Psoas muscle (tissue), 8 donors: ENCODE results near the gene VCAM1. TPM values are rescaled to one million over a fixed set of nuclear protein-coding genes. Genes with fewer than 3 reads are reported as not detected.

Source experiments
- ATAC-seq, 4 donors: fragments of 200-7000 bp; cut with Tn5 transposase; one replicate each; pipeline ENCODE4 v1.9.1; 2020; ENCODE audit warnings: moderate library complexity in 3 of 4, mild to moderate bottlenecking in 2 of 4
- DNase-seq, 2 donors: peaks; one replicate each; pipeline ENCODE4 v3.0.0-alpha.2; 2020
- H3K27ac ChIP-seq: fragments of 200-600 bp; one replicate; pipeline ENCODE4 v1.8.0; 2022
- H3K27me3 ChIP-seq, 3 donors: fragments of 200-600 bp in 1 of 3; one replicate each; pipeline versions ENCODE4 v1.6.1 to v1.8.0; 2013 to 2022; ENCODE audit warnings: low read length in 2 of 3, mild to moderate bottlenecking in 2 of 3, moderate library complexity in 1 of 3; ENCODE audit not compliant: insufficient read depth in 3 of 3
- H3K36me3 ChIP-seq, 2 donors: fragments of 200-600 bp in 1 of 2; one replicate each; pipeline versions ENCODE4 v1.6.1 to v1.8.0; 2013 to 2022; ENCODE audit warnings: low read depth in 1 of 2, mild to moderate bottlenecking in 1 of 2, moderate library complexity in 1 of 2; ENCODE audit not compliant: insufficient read depth in 1 of 2
- H3K4me1 ChIP-seq: fragments of 200-600 bp; one replicate; pipeline ENCODE4 v1.8.0; 2022
- H3K4me3 ChIP-seq: fragments of 200-600 bp; one replicate; pipeline ENCODE4 v1.8.0; 2022; ENCODE audit warnings: mild to moderate bottlenecking
- H3K9me3 ChIP-seq: fragments of 200-600 bp; one replicate; pipeline ENCODE4 v1.8.0; 2022
- WGBS, 3 donors: extraction: QIAGEN DNeasy Blood & Tissue Kit; methylation state at CpG; one replicate each; pipeline versions ENCODE4 v1.1.6 to v1.1.7; 2013; 5-methylcytosine and 5-hydroxymethylcytosine counted together
- intact Hi-C, 2 donors: fragments of 100-400 bp; cut with DNase I; formaldehyde crosslinking; loops; one replicate each; pipeline versions ENCODE4 v1.11.0 to v1.14.2; 2022
- polyA plus RNA-seq, 3 donors: library from polyadenylated mRNA; stranded (reverse); fragments of 200-250 nt; gene quantifications; one replicate each; pipeline ENCODE4 v1.2.3, GENCODE V29; 2013
- total RNA-seq, 4 donors: library from RNA; stranded (reverse); fragmentation: NEBNext Ultra II Directional in 2 of 4; extraction: Animal tissue kit (Norgen Biotek cat#: 25700) in 2 of 4; gene quantifications; one replicate each; pipeline versions ENCODE4 v1.2.1 to v1.2.4, GENCODE V29; 2021 to 2023
- TF ChIP-seq, protein P1 (sequence below): fragments of 200-600 bp; IDR thresholded peaks from one replicate; pipeline ENCODE4 v1.8.0; 2022; ENCODE audit warnings: antibody characterized with exemption
- donor health status: healthy with polysubstance abuse.
- donor health status: DM: no; HTN: no; CAD: no; lungs with moderate emphysema.
- donor health status: Bipolar disorder and iron deficiency.
- donor health status: healthy.
- donor health status: DM: yes; HTN: yes; CAD: no.
- donor health status: DM: no; HTN: no; CAD: no.
- donor health status: DM: no; HTN: no; CAD: no.
- donor health status: DM: yes; HTN: yes; CAD: no.

Gene VCAM1
- total and polyA plus RNA-seq, 7 donors = 0.60 to 8.8 (median 2.1) TPM

DNA sequence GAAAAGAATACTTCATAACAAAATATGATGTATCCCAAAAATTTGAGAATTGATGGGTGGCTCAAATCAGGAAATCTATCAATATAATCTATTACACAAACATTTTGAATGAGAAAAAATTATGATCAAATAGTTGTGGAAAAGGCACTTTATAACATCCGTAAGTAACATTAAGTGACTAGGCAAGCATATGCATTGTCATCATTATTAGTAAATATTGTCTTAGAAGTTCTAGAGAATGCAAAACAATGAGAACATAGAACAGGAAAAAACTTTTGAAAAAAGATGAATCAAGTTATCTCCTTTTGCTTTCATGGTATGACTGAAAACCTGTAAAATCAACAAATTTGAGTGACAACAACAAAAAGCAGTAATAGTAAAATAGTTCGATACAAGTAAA lies 42.9 kb downstream of the VCAM1 start:
- TF ChIP-seq, protein P1, sequence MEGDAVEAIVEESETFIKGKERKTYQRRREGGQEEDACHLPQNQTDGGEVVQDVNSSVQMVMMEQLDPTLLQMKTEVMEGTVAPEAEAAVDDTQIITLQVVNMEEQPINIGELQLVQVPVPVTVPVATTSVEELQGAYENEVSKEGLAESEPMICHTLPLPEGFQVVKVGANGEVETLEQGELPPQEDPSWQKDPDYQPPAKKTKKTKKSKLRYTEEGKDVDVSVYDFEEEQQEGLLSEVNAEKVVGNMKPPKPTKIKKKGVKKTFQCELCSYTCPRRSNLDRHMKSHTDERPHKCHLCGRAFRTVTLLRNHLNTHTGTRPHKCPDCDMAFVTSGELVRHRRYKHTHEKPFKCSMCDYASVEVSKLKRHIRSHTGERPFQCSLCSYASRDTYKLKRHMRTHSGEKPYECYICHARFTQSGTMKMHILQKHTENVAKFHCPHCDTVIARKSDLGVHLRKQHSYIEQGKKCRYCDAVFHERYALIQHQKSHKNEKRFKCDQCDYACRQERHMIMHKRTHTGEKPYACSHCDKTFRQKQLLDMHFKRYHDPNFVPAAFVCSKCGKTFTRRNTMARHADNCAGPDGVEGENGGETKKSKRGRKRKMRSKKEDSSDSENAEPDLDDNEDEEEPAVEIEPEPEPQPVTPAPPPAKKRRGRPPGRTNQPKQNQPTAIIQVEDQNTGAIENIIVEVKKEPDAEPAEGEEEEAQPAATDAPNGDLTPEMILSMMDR = no peak
- no peaks in the 10 kb centered on the region for H3K4me1 ChIP-seq
- DNase-seq (no peak), ATAC-seq (no peak)
- H3K9me3 ChIP-seq = no peaks in the 10 kb centered on the region
- H3K27ac ChIP-seq = no peak overlapping the region
- H3K4me3 ChIP-seq = no peak overlapping the region
- no peaks in the 10 kb centered on the region for H3K36me3 ChIP-seq
- no peaks in the 10 kb centered on the region for H3K27me3 ChIP-seq
- intact Hi-C loops = no loop called here
- WGBS, 3 donors = 43 to 74% (median 71%) methylated on average over 2 of the region's 2 CpGs

DNA sequence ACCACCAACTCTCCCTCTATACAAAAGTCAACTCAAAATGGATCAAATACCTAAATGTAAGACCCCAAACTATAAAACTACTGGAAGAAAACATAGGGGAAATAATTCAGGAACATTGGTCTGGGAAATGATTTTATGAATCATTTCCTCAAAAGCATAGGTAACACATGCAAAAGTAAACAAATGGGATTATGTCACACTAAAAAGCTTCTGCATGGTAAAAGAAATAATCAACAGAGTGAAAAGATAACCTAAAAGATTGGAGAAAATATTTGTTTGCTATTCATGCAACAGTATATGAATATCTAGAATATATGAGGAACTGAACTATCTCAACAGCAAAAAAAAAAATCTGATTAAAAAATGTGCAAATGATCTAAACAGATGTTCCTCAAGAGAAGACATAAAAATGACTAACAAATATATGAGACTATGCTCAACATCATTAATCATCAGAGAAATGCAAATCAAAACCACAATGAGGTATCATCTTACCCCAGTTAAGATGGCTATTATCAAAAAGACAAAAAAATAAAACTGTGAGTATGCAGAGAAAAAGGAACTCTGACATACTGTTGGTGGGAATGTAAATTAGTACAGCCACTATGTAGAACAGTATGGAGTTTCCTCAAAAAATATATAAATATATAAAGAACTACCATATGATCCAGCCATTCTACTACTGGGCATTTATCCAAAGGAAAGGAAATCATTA lies 47.8 kb downstream of the VCAM1 start:
- H3K27me3 ChIP-seq = no peaks in the 10 kb centered on the region

DNA sequence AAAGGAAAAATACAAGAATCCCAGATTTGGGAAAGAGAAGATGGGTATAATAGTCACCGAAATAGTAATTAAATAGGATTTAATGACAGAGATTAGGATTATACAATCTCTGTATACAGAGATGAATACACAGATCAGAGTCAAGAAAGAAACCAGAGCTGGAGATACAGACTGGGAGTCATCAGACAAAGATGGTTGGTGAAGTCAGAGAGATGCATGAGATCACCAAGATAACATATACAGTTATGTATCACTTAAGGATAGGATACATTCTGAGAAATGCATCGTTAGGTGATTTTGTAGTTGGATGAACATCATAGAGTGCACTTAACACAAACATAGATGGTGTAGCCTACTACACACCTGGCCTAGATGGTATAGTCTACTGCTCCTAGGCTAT lies 49.8 kb downstream of the VCAM1 start:
- WGBS, 3 donors = 91 to 96% (median 94%) methylated on average over 2 of the region's 2 CpGs
- Histone ChIP-seq H3K4me1 (peaks cover 5% of the 10 kb centered on the region), H3K36me3 (no peaks in the 10 kb centered on the region), H3K27me3 (no peaks in the 10 kb centered on the region), H3K4me3 (no peak overlapping the region), H3K9me3 (no peaks in the 10 kb centered on the region), H3K27ac (no peak overlapping the region)
- DNase-seq (no peak), ATAC-seq (no peak)
- intact Hi-C loops = no loop called here
- TF ChIP-seq, protein P1 = no peak

More for the DNA sequence above, 47.8 kb downstream of the VCAM1 start:
- DNase-seq (no peak), ATAC-seq (no peak)
- Histone ChIP-seq H3K4me1 (peaks cover 5% of the 10 kb centered on the region), H3K9me3 (no peaks in the 10 kb centered on the region), H3K36me3 (no peaks in the 10 kb centered on the region), H3K4me3 (no peak overlapping the region), H3K27ac (no peak overlapping the region)
- intact Hi-C loops = no loop called here
- TF ChIP-seq, protein P1 = no peak

DNA sequence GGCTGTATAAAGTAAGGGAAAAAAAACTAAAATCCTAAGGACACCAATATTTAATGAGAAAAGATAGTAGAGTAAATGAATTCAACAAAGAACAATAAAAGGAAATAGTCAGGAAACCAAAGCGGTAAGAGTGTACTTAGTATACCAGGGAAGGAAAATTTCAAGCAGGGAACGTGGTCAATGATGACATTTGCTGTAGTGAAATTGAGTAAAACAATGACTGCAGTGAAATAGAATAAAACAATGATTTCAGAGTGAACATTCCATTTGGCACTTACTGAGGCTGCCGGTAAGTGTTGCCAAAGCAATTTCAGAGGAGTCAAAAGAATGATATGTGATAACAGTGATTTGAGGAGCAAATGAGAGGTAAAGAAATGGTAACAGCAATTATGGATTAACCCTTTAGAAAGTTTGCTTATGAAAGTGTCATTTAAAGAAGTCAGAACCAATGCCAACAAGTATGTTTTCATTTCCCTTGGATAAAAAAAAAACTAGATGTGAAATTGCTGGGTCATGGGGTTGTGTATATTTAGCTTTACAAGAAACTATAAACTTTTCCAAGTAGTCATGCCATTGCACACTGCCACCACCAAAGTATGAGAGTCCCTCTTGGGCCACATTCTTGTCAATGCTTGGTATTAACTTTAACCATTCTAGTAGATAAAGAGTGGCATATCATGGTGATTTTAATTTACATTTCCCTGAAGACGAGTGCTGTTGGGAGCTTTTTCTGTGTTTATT lies 50.5 kb downstream of the VCAM1 start:
- Histone ChIP-seq H3K4me1 (peaks cover 5% of the 10 kb centered on the region), H3K27ac (no peak overlapping the region), H3K27me3 (no peaks in the 10 kb centered on the region), H3K36me3 (no peaks in the 10 kb centered on the region), H3K4me3 (no peak overlapping the region), H3K9me3 (no peaks in the 10 kb centered on the region)
- intact Hi-C loops = no loop called here
- 45 to 51% (median 46%) methylated on average over 4 of the region's 4 CpGs for WGBS, 3 donors
- ATAC-seq (no peak), DNase-seq (no peak)
- TF ChIP-seq, protein P1 = no peak
